Astrocyte (in vitro differentiated cells and primary cell): ENCODE data around the gene B4GALNT2. TPM values are rescaled to one million over a fixed set of nuclear protein-coding genes. Genes with fewer than 3 reads are reported as not detected.

ENCODE experiments used
- DNase-seq: peaks from one replicate; pipeline ENCODE4 v3.0.0-alpha.2; 2010; ENCODE audit warnings: low read depth
- FAIRE-seq: peaks from 2 replicates; lab custom pipeline; 2011; peaks lifted over from hg19 to GRCh38; lab: Jason Lieb, UNC
- H2AFZ ChIP-seq: 2 replicates; pipeline ENCODE4 v1.6.0; 2012; ENCODE audit warnings: low read depth, low read length, inconsistent platforms
- H3K27ac ChIP-seq: 2 replicates; pipeline ENCODE4 v1.5.1; 2011; ENCODE audit warnings: low read depth, low read length, inconsistent platforms
- H3K27me3 ChIP-seq: 2 replicates; pipeline ENCODE4 v1.6.0; 2011; ENCODE audit warnings: low read length, inconsistent platforms; ENCODE audit not compliant: insufficient read depth
- H3K36me3 ChIP-seq: 2 replicates; pipeline ENCODE4 v1.5.1; 2011; ENCODE audit warnings: low read length, inconsistent platforms; ENCODE audit not compliant: insufficient read depth
- H3K4me1 ChIP-seq: 2 replicates; pipeline ENCODE4 v1.5.1; 2011; ENCODE audit warnings: low read length, inconsistent platforms; ENCODE audit not compliant: insufficient read depth
- H3K4me2 ChIP-seq: 2 replicates; pipeline ENCODE4 v1.6.0; 2012; ENCODE audit warnings: low read length, inconsistent platforms
- H3K4me3 ChIP-seq: 2 replicates; pipeline ENCODE4 v1.5.1; 2011; ENCODE audit warnings: low read depth, mild to moderate bottlenecking, low read length, inconsistent platforms; ENCODE audit not compliant: insufficient read depth
- H3K79me2 ChIP-seq: 2 replicates; pipeline ENCODE4 v1.6.0; 2012; ENCODE audit warnings: mild to moderate bottlenecking, low read length, inconsistent platforms; ENCODE audit not compliant: insufficient read depth
- H3K9ac ChIP-seq: 2 replicates; pipeline ENCODE4 v1.6.0; 2012; ENCODE audit warnings: mild to moderate bottlenecking, low read length, inconsistent platforms
- H3K9me3 ChIP-seq: 2 replicates; pipeline ENCODE4 v1.5.1; 2012; ENCODE audit warnings: low read depth, mild to moderate bottlenecking, low read length, inconsistent platforms; ENCODE audit not compliant: insufficient read depth
- H4K20me1 ChIP-seq: 2 replicates; pipeline ENCODE4 v1.6.0; 2012; ENCODE audit warnings: low read length, inconsistent platforms; ENCODE audit not compliant: insufficient read depth
- H3K27ac Mint-ChIP-seq: one replicate; pipeline ENCODE4 v1.8.0; 2021; ENCODE audit warnings: mild to moderate bottlenecking, mixed read lengths; ENCODE audit not compliant: unreplicated experiment
- H3K27me3 Mint-ChIP-seq: one replicate; pipeline ENCODE4 v1.8.0; 2021; ENCODE audit warnings: low read depth, mixed read lengths; ENCODE audit not compliant: unreplicated experiment
- H3K36me3 Mint-ChIP-seq: one replicate; pipeline ENCODE4 v1.8.0; 2021; ENCODE audit warnings: low read depth, mixed read lengths; ENCODE audit not compliant: unreplicated experiment
- H3K4me1 Mint-ChIP-seq: one replicate; pipeline ENCODE4 v1.8.0; 2021; ENCODE audit warnings: low read depth, mixed read lengths; ENCODE audit not compliant: unreplicated experiment
- H3K4me3 Mint-ChIP-seq: one replicate; pipeline ENCODE4 v1.8.0; 2021; ENCODE audit warnings: mild to moderate bottlenecking, moderate library complexity, mixed read lengths; ENCODE audit not compliant: unreplicated experiment
- H3K9me3 Mint-ChIP-seq: one replicate; pipeline ENCODE4 v1.8.0; 2021; ENCODE audit warnings: mild to moderate bottlenecking, mixed read lengths; ENCODE audit not compliant: unreplicated experiment
- CTCF ChIP-seq: IDR thresholded peaks from 2 replicates; pipeline ENCODE4 v1.5.1; 2011; ENCODE audit warnings: low read depth, mild to moderate bottlenecking, inconsistent platforms, low read length, moderate library complexity; ENCODE audit not compliant: insufficient read depth
- EZH2 ChIP-seq: IDR thresholded peaks from 2 replicates; pipeline ENCODE4 v1.6.1; 2012; ENCODE audit warnings: mild to moderate bottlenecking, low read length, inconsistent platforms; ENCODE audit not compliant: insufficient read depth
- total RNA-seq: library from RNA; stranded (reverse); gene quantifications from 2 replicates; pipeline ENCODE4 v1.2.1, GENCODE V29; 2021

Gene B4GALNT2
- total RNA-seq, 1 donor from 2014 or later: not detected

GRCh38 chr17:49217651-49218413 lies 85.3 kb downstream of the B4GALNT2 start:
- Histone ChIP-seq H3K36me3 (no peaks in the 10 kb centered on the region), H2AFZ (no peak overlapping the region), H3K27ac (no peak overlapping the region), H3K9me3 (no peaks in the 10 kb centered on the region), H3K4me2 (no peak overlapping the region), H3K9ac (no peak overlapping the region), H3K27me3 (peaks cover 7% of the 10 kb centered on the region), H4K20me1 (no peaks in the 10 kb centered on the region), H3K4me1 (no peaks in the 10 kb centered on the region), H3K79me2 (no peaks in the 10 kb centered on the region), H3K4me3 (no peak overlapping the region)
- no peak for FAIRE-seq
- TF ChIP-seq CTCF (no peak), EZH2 (no peak)
- H3K4me1 Mint-ChIP-seq: no peaks in the 10 kb centered on the region
- peaks cover 5% of the 10 kb centered on the region for H3K36me3 Mint-ChIP-seq
- no peak for DNase-seq
- no peaks in the 10 kb centered on the region for H3K9me3 Mint-ChIP-seq
- no peak overlapping the region for H3K4me3 Mint-ChIP-seq
- H3K27ac Mint-ChIP-seq: no peak overlapping the region
- H3K27me3 Mint-ChIP-seq: peaks cover 39% of the 10 kb centered on the region

GRCh38 chr17:49218941-49219913 lies 86.7 kb downstream of the B4GALNT2 start:
- Mint-ChIP-seq H3K27me3 (peaks cover 50% of the 10 kb centered on the region), H3K4me1 (peaks cover 2% of the 10 kb centered on the region), H3K9me3 (no peaks in the 10 kb centered on the region), H3K4me3 (no peak overlapping the region), H3K27ac (no peak overlapping the region), H3K36me3 (peaks cover 5% of the 10 kb centered on the region)
- Histone ChIP-seq H3K27me3 (peaks cover 17% of the 10 kb centered on the region), H3K4me3 (no peak overlapping the region), H3K36me3 (no peaks in the 10 kb centered on the region), H3K4me2 (no peak overlapping the region), H3K79me2 (no peaks in the 10 kb centered on the region), H3K9ac (no peak overlapping the region), H2AFZ (no peak overlapping the region), H3K4me1 (no peaks in the 10 kb centered on the region), H4K20me1 (no peaks in the 10 kb centered on the region), H3K27ac (no peak overlapping the region), H3K9me3 (no peaks in the 10 kb centered on the region)
- FAIRE-seq: no peak
- TF ChIP-seq CTCF (no peak), EZH2 (no peak)
- DNase-seq: no peak
